ENCODE data around the gene STRN4.

- TF ChIP-seq CTCF (IDR thresholded peaks at IDR 0.05; ENCODE audit: low read length) (no peak), EZH2 (optimal IDR thresholded peaks at IDR 0.05; ENCODE audit: low read depth, low read length) (no peak), EZH2phosphoT487 (IDR thresholded peaks at IDR 0.05; ENCODE audit: low read length) (no peak)
Measured at GRCh38 chr19:46720503-46721239, 25.6 kb downstream of the STRN4 start.

All from MM.1S (cell line).